HG02885 (cell line): Measurements from ENCODE around the gene TEX48.

Source experiments
- ATAC-seq: cut with Tn5 transposase; IDR thresholded peaks from one replicate; pipeline ENCODE4 v1.9.1; 2021; ENCODE audit warnings: mild to moderate bottlenecking; ENCODE audit not compliant: unreplicated experiment, poor library complexity

TEX48 gene

GRCh38 chr9:114629563-114630090 lies 52.4 kb downstream of the TEX48 start:
- no peak for ATAC-seq

GRCh38 chr9:114627553-114627952 lies 54.4 kb downstream of the TEX48 start:
- no peak for ATAC-seq

- ATAC-seq: no peak
Measured at GRCh38 chr9:114626415-114627020, 55.5 kb downstream of the TEX48 start.

- no peak for ATAC-seq
Measured at GRCh38 chr9:114624677-114625076, 57.3 kb downstream of the TEX48 start.

GRCh38 chr9:114621975-114622609 lies 59.9 kb downstream of the TEX48 start:
- ATAC-seq: no peak

- ATAC-seq: no peak
Measured at GRCh38 chr9:114621561-114621960, 60.4 kb downstream of the TEX48 start.

GRCh38 chr9:114619191-114619761 lies 62.7 kb downstream of the TEX48 start:
- ATAC-seq: no peak

- ATAC-seq: peak; percentile 72
Measured at GRCh38 chr9:114616684-114617520, 65.1 kb downstream of the TEX48 start.
